Stimulated activated CD4-positive, alpha-beta T cell treated with anti-CD3 and anti-CD28 coated beads, TNF-alpha, amount 100 ng/mL, for 4 hours (primary cell): ENCODE measurements around the gene WAS.
"Not testable (repeated sequence)": the region's sequence is repeated elsewhere in the genome, so short reads cannot be mapped to it uniquely, and the experiment has no call there.

ENCODE experiments used
- DNase-seq, 3 experiments: peaks; one replicate each; pipeline ENCODE4 v3.0.0-alpha.2; 2020; ENCODE audit warnings: low read depth in 3 of 3

The WAS gene

GRCh38 chrX:48685416-48685815, 1.8 kb downstream of the WAS start:
- DNase-seq, result no peak

- no peak for DNase-seq
Measured at GRCh38 chrX:48688531-48689150, 5.0 kb downstream of the WAS start.

GRCh38 chrX:48689208-48689920, 5.8 kb downstream of the WAS start:
- no peak for DNase-seq

GRCh38 chrX:48691746-48692145, 8.1 kb downstream of the WAS start:
- not testable (repeated sequence) for DNase-seq

- no peak for DNase-seq
Measured at GRCh38 chrX:48694776-48695533, 11.4 kb downstream of the WAS start.

- DNase-seq, result no peak
Measured at GRCh38 chrX:48695534-48695896, 11.9 kb downstream of the WAS start.

- peak in 1 of 3 experiments; percentile 4 for DNase-seq
Measured at GRCh38 chrX:48695925-48696300, 12.3 kb downstream of the WAS start.

GRCh38 chrX:48696301-48696908, 12.8 kb downstream of the WAS start, which contains the start of gene SUV39H1:
SUV39H1 (plus strand) TSS chrX:48696734; CDS start chrX:48696785, 51 bp downstream.
- DNase-seq, result peak; percentile 51 to 73 (median 65)

- DNase-seq, result no peak
Measured at GRCh38 chrX:48696909-48697727, 13.5 kb downstream of the WAS start.

- DNase-seq, result no peak
Measured at GRCh38 chrX:48698306-48698705, 14.7 kb downstream of the WAS start.

GRCh38 chrX:48700246-48700645, 16.6 kb downstream of the WAS start:
- DNase-seq, result no peak

- DNase-seq, result no peak
Measured at GRCh38 chrX:48700951-48701653, 17.5 kb downstream of the WAS start.

GRCh38 chrX:48702032-48702431, 18.4 kb downstream of the WAS start:
- no peak for DNase-seq

- no peak for DNase-seq
Measured at GRCh38 chrX:48702716-48703115, 19.1 kb downstream of the WAS start.

- no peak for DNase-seq
Measured at GRCh38 chrX:48703228-48703627, 19.6 kb downstream of the WAS start.

GRCh38 chrX:48703642-48704481, 20.3 kb downstream of the WAS start:
- DNase-seq, result no peak

- DNase-seq, result no peak
Measured at GRCh38 chrX:48705871-48706270, 22.3 kb downstream of the WAS start.

GRCh38 chrX:48709522-48710112, 26.0 kb downstream of the WAS start:
- DNase-seq, result no peak

GRCh38 chrX:48711162-48711928, 27.7 kb downstream of the WAS start:
- no peak for DNase-seq
